HG03064 (cell line): ENCODE results near the gene FAM3C.

ENCODE experiments used
- ATAC-seq: cut with Tn5 transposase; IDR thresholded peaks from one replicate; pipeline ENCODE4 v1.9.1; 2021; ENCODE audit warnings: low read depth; ENCODE audit not compliant: unreplicated experiment

Gene FAM3C

DNA sequence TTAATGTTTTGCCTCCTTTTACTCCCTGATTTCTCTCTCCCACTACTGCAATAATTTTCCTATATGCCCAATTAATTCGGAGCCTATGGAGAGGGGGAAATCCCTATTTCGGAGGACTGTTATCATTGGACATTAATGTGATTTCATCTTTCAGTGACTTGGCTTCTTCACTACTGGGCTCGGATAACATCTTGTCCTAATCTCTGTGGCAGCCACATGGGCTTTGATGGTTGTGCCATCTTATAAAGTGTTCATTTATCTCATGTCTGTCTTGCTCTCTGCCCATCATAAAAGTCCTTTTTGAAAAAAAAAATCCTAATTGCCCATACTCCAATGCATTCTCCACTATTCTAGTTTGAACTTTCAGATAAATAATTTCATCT lies 15.5 kb upstream of the FAM3C start:
- ATAC-seq: no peak

DNA sequence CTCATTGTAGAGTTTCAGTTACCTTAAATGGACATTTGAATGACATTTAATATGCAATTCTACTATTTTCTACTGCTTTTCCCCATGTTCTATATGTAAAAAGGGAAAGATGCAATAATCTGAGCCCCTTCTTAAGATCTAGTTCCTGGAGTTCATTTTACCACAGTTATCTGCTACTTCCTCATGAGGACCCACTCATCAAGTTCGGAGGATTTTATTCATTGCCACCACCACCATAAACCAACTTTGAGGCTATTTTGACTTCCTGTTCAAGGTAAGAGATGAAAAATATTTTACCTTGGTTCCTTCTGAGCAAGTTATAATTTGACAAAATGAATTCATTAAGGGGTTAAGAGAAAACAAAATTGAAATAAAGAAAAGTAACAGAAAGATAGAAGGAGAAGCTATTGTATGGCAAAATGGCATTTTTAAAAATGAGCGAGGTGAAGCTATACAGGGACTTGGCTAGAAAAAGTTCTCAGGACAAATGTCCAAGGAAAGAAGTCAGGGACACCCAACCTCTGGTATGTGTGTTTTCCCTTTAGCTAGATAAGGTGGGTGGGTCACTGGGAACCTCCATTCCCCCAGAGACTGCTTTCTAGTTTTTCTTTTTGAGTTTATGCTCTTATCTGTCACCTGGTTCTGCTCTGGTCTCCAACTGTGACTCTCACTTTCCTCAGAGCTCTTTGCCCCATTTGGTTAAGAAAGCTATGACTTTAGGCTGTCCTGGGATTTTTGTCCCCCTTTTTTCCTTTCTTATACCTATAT lies 14.9 kb upstream of the FAM3C start:
- ATAC-seq: peak; percentile 84

DNA sequence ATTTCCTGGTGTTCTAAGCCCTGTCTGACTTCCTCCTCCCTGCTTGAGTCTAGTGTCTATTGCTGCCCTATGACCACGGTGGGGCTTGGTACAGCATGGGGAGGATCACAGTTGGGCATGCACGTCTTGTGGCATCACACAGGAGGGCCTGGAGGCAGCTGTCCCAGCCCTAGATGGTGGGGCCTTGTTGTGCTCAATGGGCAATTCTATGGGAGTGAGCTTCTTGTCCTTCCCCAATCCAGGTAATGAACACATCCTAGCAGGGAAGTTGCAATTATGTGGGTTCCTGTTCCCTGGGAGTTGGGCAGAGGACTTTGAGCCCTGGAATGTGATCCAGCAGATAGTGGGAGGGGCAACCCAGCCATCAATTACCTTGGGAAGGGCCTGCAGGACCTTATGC lies 10.8 kb upstream of the FAM3C start:
- no peak for ATAC-seq

DNA sequence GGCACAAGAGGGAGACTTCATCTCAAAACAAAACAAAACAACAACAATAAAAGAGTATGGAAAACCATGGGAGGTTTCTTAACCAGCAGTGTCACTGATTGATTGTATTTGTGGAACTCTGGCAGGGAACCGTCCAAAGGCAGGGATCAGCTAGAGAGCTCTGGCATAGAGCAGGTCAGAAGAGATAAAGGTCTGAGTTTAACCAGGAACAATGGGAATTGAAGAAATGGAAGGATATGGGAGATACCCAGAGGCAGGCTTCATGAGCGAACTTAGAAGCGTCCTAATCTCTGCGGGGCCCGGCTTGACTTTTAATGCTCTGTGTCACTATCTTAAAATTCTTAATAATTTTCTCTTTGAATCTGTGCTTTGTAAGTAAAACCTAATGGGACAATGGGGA lies 10.4 kb upstream of the FAM3C start:
- ATAC-seq: no peak

DNA sequence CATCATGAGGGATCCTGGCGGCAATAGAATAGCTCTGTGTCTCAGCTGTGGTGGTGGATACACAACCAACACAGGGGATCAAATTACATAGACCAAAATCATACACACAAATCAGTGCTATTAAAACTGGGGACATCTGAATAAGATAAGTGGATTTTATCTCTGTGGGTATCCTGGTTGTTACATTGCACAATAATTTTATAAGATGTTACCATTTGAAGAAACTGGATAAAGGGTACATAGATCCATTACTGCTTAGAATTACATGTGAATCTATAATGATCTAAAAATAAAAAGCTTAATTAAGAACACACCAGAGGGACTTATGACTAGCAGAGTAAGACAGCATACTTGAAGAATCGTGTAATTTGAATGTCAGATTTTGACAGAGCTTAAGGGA lies 8.2 kb upstream of the FAM3C start:
- no peak for ATAC-seq

DNA sequence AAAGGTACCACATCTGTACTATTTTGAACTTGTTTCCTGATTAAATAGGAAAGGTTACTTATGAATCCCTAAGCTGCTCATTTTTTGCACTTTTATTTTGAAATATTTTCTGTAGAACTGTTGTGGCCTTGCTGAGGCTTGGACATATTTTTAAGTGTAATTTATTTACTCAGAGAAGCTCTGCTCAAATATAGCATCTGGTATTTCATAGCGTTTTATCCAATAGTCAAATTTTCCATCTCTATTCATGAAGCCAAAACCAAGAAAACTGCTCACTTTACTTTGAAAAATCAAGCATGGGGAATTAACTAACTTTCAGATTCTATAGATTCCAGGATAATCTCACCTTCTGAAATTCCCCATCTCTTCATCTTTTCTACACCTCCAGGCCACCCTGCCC lies 6.6 kb upstream of the FAM3C start:
- ATAC-seq: no peak

DNA sequence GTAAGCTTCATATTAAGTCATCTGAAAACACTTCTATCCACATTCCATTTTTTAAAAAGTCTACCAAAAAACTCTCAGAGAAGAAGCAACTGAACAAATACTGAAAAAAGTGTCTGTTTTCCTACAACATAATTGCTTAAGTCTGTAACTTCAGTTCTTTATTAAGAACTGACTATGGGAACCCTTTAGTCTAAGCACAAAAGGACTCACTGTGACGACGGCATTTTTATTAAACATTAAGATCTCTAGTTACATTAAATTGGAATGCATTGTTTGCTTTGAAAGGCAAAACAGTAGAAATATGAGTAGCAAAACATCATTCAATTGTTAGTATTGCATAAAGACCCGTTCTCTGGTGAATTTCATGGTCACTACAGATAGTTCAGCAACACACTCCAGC lies 5.8 kb upstream of the FAM3C start:
- no peak for ATAC-seq

DNA sequence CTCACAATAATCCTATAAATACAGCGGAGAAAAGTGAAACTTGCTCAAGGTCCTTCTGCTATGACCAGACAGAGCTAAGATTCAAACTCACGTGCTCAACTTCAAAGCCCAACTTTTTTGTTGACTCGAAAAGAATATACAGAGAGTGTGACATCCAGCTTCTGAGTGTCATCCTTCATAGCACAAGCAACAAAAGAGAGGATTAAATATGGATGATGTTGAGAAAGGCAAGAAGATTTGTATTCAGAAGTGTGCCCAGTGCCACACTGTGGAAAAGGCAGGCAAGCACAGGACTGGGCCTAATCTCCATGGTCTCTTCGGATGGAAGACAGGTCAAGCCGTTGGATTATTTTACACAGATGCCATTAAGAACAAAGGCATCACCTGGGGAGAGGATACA lies 2.1 kb upstream of the FAM3C start:
- no peak for ATAC-seq

DNA sequence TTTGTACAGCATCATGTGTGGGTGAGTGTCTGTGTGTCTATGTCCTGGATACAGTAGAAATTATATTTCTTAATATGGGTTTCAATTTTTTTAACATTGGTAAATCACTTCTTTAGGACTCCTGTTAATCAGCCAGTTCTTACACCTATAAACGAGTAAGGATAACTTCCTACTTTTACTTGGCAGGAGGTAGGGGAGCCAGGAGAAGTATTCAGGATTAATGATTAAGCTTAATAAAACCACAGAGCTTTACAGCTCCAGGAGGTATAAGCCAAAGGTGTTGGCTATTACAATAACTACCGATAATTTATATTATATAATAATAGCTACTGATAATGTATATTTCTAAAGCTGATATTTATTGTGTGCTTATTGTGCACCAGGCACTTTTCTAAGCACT lies 1.7 kb upstream of the FAM3C start:
- ATAC-seq: no peak

DNA sequence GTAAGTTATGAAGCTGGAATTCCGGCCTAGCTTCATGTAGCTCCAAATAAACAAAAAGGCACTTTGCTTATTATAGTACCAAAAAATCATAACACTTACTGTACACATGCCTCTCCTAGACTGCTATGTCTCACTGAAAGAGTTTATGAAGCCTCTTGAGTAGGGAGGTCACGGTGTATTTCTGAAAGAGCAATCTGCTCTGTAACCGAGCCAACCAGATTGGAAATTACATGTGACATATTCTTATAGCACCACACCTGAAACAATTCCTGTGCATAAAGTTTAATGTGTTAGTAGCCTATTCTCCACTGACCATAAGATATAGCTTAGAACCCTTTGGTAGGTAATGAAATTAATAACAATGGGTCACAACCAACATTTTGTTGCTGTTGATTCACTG lies 1.3 kb upstream of the FAM3C start:
- ATAC-seq: no peak

DNA sequence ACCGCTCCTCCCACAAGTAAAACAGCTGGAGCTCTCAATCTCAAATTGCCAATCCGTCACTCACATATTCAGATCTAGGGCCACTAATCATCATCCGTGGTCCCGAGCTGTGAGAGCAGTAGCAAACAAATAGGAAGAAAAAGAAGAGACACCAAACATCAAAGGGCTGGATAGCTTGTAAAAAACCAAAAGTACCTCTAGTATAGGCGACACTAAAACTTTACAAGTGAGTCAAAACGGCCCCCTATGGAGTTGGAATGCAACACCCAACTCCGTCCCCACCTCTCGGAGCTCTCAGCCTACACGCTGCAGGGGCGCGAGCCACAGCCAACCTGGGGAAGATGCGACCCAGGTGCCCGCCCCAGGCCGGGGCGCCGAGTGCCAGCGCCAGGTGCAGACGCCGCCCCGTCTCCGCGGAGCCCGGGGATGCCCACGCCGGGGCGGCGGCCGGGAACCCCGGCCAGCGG lies 581 bp downstream of the FAM3C start:
- ATAC-seq: peak; percentile 35

DNA sequence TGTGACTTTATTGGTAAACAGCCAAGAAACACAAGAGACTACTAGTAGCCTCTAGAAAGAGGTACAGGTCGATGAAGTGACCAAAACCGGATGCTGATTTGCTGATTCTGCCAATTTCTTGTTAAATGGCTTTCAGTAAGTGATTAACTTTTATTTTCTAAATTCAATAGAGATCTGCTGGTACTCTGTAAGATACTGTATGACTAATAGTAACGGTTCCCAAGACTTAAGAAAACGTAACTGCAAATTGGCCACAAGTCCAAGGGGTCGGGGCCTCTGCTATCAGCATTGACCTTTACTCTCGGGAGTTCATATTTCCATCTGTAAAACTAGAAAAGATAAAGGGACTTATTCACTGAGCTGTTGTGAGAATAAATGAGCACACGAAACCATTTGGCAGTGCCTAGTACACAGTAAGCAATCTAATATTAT lies 1.4 kb downstream of the FAM3C start:
- ATAC-seq: peak; percentile 18

DNA sequence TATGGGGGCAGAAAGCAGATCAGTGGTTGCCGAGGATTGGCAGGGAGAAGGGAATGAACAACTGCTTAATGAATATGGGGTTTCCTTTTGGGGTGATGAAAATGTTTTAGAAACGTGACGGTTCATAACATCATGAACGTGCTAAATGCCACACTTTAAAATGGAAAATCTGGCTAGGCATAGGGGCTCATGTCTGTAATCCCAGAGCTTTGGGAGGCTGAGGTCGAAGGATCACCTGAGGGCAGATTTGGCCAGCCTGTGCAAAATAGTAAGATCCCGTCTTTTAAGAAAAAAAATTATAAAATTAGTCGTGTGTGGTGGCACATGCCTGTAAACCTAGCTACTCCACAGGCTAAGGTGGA lies 3.1 kb downstream of the FAM3C start:
- ATAC-seq: no peak

DNA sequence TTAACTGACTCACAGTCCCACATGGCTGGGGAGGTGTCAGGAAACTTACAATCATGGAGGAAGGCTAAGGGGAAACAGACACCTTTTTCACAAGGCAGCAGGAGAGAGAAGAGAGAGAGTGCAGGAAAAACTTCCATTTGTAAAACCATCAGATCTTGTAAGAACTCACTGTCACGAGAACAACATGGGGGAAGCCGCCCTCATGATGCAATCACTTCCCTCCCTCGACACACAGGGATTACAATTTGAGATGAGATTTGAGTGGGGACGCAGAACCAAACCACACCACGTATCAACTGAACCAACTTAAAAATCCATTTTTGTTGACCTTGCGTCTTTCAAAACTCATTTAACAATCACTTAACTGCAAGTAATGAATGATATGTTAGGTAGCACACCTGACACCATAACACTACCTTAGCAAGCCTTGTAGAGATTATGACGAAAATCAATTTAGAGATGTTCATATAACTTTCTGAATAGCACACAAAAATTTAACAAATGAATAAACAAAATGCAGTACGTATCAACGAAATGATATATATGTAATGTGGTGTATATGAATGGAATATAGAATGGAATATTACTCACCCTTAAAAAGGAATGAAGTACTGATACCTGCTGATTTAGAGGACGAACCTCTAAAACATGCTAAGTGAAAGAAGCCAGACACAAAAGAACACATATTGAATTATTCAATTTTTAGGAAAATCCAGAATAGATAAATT lies 3.7 kb downstream of the FAM3C start:
- no peak for ATAC-seq

DNA sequence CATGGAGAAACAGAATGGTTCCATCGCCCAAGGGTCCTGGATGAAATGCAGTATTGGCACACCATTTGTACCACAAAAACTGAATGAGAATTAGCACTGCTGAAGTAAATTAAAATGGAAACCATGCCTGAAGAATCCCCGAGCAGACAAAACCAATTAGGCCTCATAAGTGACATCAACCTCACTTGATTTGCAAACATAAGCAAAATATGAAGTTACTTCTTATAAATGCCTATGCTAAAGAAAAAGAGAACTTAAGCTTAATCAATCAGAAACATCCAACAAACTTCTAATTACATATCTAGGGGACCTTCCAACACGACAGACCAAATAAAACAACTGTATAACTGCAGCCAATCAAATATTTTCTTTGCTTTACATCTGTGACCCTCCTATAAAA lies 4.4 kb downstream of the FAM3C start:
- ATAC-seq: no peak

DNA sequence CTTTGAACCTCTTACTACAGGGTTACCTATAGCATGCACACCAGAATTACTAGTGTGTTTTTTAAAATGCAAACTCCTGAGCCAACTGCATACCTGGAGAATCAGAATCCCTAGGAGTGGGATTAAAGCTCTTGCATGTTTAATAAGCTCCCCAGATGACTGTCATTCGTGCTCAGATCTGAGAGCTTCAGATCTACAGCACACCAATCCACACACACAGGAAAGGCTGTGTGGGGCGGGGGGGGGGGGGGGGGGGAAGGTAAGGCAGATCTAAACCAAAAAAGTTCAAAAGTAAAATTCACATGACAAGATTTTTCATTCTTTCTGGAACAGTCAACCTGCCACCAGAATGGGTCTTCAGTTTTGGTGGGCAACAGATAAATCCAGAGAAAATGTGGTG lies 5.5 kb downstream of the FAM3C start:
- ATAC-seq: no peak

DNA sequence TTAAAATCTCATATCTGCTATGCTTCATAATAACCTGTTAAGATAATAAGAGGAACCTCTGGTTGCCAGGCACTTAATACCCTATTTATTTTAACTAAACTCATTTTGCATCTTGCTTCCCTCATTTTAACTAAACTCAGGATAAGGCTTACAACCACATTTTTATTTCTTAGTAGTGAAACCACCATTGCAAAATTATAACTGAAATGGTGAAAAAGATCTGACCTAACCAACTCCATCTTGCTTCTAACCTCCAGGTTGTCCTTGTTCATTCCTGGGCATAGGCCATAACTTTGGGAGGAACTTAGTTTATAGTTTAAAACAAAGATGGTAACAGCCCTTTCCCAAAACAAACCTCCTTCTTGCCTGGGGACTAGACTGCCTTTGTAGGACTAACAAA lies 6.0 kb downstream of the FAM3C start:
- ATAC-seq: no peak

DNA sequence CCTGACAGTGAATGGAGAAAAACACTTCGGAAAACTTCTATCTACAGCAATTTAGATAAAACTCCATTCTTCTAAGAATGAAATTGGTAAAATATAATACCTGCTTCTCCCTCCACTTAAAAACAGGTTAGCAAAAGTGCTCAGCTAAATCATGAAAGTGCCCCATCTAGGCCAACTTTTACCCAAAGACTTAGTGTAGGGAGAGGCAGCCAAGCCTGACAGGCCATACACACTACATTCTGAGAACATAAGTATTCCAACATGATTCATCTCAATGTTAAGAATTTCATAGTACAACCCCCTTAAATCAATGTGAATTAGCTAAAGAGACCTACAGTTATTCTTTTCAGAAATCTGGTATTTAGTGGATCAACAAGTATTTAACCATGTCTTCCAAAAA lies 7.2 kb downstream of the FAM3C start:
- ATAC-seq: no peak

DNA sequence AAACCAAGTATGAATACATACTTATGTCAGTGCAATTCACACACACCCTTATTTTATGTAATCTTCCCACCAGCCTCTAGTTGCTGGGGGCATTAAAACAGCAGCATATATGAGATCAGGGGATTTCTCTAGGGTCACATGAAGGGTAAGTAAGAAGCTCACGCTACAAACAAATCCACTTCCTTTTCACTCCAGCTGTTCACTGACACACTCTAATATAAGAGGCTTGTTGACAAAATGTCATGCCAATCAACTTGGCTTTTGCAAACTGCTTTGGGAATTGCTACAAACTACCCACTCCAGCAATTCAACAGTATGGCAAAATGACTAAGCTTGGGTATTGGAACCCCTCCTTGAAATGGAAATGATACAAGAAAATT lies 10.3 kb downstream of the FAM3C start:
- ATAC-seq: peak; percentile 93

DNA sequence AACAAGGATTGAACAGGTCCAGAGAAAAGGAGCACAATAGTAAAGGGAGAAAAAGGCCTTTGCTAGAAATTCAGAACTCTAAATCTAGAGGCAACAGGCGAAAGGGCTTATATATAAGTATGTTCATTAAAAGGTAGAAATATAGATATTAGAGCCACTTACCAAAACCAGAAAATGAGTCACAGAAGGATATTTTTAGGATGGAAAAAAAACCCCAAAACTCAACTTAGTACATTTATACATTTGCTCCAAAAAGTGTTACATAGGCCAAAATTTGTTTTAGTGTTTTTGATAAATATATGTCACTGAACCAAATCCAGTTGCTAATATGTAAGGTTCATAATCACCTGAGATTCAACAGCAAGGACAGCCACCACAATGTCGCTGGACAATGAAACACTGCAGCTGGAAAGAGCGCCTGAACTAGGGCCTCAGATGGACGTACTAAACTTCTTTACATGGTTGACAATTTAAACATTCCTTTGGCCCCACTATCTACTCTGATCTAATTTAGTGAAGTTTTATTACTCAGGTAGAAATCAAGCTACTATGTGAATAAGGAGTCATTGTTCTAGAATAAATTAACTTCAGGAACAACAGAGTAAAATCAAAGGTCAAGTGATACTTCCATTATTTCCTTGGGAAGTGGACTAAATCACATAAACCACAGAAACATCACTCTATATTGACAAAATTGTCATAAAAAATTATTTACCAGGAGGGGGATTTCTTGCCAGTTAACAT lies 10.9 kb downstream of the FAM3C start:
- no peak for ATAC-seq

DNA sequence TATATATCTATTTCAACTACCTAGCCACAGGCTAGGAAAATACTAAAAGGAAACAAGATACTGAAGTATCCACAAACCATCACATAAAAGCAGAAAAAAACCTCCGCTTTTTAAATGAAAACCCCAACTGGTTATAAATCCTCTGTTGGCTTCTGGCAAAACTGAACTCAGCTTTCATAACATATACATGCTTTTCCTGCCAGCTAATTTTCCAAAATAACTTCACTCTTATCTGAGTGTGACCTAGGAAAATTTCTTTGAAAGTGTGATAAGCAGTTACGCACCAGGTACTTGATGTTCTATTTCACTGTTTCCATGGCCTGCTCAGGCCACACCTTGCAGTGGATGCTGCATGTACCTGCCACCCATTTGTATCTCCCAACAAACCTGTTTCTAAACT lies 11.8 kb downstream of the FAM3C start:
- no peak for ATAC-seq
